GM19438 (cell line): ENCODE results near the gene NR5A1.

Experiments
- ATAC-seq: cut with Tn5 transposase; IDR thresholded peaks from one replicate; pipeline ENCODE4 v1.9.1; 2021; ENCODE audit warnings: low read depth; ENCODE audit not compliant: unreplicated experiment

The NR5A1 gene

GRCh38 chr9:124448019-124448418 lies 59.2 kb downstream of the NR5A1 start:
- ATAC-seq = no peak

- ATAC-seq = no peak
Measured at GRCh38 chr9:124447297-124447661, 59.9 kb downstream of the NR5A1 start.

- ATAC-seq = no peak
Measured at GRCh38 chr9:124444166-124444565, 63.0 kb downstream of the NR5A1 start.

GRCh38 chr9:124443625-124444024 lies 63.6 kb downstream of the NR5A1 start:
- ATAC-seq = no peak

- ATAC-seq = no peak
Measured at GRCh38 chr9:124442826-124443225, 64.4 kb downstream of the NR5A1 start.

- ATAC-seq = no peak
Measured at GRCh38 chr9:124442379-124442778, 64.8 kb downstream of the NR5A1 start.

GRCh38 chr9:124441291-124441690 lies 65.9 kb downstream of the NR5A1 start:
- no peak for ATAC-seq

- ATAC-seq = no peak
Measured at GRCh38 chr9:124440786-124441185, 66.4 kb downstream of the NR5A1 start.

GRCh38 chr9:124439686-124440243 lies 67.4 kb downstream of the NR5A1 start:
- no peak for ATAC-seq

GRCh38 chr9:124439086-124439485 lies 68.1 kb downstream of the NR5A1 start:
- no peak for ATAC-seq

- ATAC-seq = no peak
Measured at GRCh38 chr9:124438091-124438490, 69.1 kb downstream of the NR5A1 start.

- no peak for ATAC-seq
Measured at GRCh38 chr9:124437086-124437485, 70.1 kb downstream of the NR5A1 start.

GRCh38 chr9:124436320-124436719 lies 70.9 kb downstream of the NR5A1 start:
- ATAC-seq = no peak
